HG02571 (cell line): ENCODE data around the gene TLE5.
"Not testable (repeated sequence)": the region's sequence is repeated elsewhere in the genome, so short reads cannot be mapped to it uniquely, and the experiment has no call there.

Source experiments
- ATAC-seq: cut with Tn5 transposase; IDR thresholded peaks from one replicate; pipeline ENCODE4 v1.9.1; 2021; ENCODE audit warnings: mild to moderate bottlenecking, moderate library complexity; ENCODE audit not compliant: unreplicated experiment

TLE5 gene

DNA sequence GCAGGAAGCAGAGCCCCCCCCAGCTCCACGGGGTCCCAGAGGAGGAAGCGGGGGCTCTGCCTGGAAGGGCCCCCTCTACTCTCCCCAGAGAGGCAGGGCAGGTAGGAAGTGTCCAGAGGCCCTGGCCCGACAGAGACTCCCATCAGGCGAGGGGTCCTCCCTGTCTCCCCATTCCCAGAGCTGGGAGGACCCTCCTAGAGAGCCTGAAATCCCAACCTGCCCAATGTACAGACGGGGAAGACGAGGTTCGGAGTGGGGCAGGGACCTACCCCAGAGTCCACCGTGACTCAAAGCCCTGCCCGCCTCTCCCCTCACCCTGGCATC lies 34.4 kb downstream of the TLE5 start:
- ATAC-seq: no peak

DNA sequence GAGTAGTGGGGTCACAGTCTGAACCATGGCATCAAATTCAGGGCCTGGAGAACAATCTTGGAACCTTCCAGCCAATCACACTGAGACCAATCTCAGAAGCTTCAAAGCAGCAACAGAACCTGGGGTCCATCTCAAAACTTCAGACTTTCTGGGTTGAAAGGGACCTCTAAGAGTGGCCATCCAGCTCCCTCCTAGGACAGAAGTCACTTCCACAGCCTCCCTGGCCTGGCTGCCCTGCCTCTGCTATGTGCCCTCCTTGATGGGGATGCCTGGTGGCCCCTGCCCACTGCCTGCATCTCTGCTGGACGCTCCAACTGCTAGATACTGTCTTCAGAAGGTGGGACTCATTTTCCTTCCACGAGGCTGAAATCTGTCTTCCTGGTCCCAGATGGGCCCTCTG lies 35.0 kb downstream of the TLE5 start:
- ATAC-seq: no peak

DNA sequence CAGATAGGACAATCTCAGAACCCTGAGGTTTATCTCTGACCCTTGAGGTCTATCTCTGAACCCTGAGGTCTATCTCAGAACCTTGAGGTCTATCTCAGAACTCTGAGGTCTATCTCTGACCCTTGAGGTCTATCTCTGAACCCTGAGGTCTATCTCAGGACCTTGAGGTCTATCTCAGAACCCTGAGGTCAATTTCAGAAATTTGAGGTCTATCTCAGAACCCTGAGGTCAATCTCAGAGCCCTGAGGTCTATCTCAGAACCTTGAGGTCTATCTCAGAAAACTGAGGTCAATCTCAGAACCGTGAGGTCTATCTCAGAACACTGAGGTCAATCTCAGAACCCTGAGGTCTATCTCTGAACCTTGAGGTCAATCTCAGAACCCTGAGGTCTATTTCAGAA lies 35.5 kb downstream of the TLE5 start:
- ATAC-seq: no peak

DNA sequence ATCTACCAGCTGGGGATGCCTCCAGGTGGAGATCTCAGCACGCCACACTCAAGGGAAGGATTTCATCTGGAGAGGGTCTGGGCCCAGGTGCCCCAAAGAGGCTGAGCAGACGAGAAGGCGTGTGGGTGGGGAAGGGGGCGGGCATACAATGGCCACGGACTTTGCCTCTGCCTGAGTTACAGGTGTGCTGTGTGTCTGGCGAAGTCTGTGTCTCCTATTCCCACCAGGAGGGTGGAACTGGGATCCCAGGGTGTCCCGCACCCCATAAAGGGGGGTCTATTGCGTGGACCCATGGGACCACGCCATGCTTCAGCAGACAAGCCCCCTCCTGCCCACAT lies 36.8 kb downstream of the TLE5 start:
- no peak for ATAC-seq

DNA sequence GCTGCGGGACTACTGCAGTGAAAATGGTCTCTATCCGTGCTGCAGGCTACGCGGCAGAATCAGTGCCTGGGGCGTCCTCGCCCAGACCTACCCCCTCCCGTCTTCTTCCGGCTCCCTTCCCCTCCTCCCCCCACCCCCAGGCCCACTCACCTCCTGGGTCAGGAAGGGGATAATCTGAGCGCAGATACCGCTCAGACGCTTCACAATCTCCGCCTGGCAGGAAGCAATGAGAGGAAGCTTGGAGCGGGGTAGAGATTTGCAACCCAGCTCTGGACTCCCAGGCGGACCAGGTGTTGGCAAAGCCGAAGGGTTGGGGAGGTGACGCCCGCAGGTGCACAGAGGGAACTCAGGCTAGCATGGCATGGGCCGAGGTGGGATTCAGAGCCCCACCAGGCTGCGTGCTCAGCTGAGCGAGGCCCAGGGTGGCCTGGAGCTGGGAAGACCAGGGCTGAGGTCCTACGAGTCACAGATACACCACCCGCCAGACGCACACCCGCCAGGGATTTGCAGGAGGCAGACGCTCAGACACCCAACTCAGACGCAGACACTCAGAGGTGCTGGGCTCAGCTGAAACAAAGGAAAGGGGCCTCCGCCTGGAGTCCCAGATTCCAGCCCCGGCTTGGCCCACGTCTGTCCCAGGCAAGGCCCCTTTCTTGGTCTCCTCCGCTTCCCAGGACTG lies 37.3 kb downstream of the TLE5 start:
- ATAC-seq: no peak

DNA sequence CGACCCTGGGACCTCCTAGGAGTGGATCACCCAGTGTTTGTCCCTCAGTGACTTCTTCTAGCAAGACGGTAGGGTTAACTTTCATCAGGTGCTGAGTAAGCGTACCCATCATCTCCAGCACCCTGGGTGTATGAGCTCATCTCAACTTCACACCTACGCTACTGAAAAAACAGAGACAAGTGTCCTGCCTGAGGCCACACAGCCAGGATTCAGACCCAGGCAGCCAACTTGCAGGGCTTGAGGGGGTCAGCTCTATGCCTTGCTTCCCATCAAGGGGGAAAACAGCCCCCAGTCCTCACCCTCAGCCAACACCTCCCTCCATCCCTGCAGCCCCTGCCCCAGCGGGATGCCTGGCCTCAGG lies 37.8 kb downstream of the TLE5 start:
- no peak for ATAC-seq

DNA sequence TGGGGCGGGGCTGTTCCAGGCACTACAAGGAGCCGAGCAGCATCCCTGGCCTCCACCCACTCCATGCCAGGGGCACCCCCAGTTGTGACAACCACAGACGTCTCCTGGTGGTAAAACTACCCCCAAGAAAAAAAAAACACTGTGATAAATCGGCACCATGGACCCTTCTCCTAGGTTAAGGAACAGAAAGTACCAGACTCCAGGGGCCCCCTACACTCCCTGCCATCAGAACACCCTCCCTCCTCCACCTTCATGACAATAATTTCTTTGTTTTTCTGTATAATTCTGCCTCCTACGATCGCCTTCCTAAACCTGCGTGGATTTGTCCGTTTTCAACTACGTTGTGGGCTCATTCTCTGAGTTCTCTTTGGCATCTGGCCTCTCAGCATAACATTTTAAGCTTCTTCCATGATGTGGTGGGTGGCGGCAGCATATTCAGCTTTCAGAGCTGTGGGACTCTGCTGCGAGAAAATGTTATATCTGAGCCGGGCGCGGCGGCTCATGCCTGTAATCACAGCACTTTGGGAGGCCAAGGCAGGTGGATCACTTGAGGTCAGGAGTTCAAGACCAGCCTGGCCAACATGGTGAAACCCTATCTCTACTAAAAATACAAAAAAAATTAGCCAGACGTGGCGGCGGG lies 41.9 kb downstream of the TLE5 start:
- ATAC-seq: no peak

DNA sequence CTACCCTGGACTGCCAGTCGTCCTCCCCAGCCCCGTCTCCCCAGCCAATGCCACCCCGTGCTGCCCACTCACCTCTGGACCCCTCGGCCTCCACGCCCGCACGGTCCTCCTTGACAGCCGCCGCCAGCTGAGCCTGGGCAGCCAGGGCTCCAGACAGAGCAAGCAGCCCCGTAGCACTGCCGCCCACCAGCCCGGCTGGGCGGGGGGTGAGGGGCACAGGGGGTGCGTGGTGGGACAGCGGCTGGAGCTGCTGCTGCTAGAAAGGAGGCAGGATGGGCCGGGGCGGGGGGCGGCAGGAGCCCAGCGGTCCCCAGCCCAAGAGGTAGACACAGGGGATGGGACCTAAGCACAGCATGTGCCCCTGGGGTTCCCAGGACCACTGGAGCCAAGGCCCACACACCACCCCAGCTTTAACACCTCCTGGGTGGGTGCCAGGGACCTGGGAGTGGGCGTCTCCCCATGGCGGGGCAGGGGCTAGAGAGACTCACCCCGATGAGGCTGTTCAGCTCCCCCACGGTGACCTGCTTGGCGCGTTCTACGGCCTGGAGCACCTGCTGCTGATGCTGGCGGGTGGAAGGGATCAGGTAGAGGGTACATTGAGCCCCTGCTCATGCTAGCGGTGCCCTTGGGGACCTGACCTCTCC lies 43.0 kb downstream of the TLE5 start:
- no peak for ATAC-seq

DNA sequence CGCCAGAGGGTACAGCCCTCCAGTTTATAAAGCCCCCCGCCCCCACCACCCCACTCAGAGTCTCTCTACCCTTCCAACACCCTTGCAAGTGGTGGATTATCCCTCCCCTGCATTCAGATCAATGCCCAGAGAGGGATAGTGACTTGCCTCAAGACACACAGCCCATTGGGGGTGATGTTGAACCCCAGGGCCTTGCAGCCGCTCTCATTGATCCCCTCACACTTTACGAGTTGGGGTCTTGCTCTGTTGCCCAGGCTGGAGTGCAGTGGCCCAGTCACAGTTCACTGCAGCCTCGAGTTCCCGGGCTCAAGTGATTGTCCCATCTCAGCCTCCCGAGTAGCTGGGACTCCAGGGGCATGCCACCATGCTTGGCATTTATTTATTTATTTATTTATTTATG lies 44.4 kb downstream of the TLE5 start:
- no peak for ATAC-seq

DNA sequence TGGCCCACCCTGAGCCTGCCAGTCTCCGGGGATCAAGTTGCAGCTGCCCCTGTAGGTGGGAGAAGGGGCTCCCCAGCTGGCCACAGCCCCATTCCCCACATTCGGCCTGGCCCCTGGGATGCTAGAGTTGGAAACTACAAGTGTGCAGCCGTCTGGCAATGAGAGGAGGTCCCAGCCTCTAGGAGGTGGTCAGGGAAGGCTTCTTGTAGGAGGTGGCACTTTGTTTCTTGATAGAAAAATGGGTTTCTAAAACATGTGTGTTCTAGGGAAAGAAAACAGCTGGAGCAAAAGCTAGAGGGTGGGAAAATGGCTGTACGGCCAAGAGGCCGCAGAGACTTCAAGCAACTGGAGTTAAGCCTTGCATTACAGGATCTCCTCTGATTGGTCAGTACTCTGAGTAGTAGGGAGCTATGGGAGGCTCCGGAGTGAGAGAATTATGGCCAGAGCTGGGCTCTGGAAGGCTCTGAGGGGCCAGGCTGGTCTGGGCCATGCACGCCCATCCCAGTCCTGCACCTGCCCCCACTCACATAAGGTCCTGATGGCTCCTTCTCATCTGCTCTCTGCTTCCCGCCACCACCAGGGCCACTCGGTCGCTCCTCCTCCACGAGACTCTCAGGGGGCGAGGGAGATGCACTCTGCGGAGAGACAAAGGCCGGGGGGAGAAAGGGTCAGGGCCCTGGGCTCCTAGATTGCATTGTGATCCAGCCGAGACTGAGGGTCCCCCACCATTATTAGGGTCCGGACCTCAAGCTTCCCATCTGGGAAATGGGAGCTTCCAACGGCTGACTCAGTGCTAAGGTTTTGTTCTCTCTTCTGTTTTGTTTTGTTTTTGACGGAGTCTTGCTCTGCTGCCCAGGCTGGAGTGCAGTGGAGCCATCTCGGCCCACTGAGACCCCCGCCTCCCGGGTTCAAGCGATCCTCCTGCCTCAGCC lies 46.9 kb downstream of the TLE5 start:
- no peak for ATAC-seq

DNA sequence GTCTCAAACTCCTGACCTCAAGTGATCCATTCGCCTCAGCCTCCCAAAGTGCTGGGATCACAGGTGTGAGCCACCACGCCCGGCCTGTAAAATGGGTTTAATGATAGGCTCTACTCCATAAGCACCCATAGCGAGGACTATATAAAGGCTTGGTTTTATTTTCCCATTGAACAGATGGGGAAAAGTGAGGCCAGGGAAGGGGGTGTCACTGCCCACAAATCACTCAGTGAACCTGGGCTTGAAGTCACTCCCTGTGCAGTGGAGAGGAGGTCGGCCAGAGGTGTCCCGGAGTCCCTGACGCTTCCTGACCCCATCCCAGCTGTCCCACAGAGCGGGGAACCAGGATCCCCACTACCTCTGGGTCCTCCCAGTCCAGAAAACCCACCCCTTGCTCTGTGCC lies 48.2 kb downstream of the TLE5 start:
- ATAC-seq: no peak

DNA sequence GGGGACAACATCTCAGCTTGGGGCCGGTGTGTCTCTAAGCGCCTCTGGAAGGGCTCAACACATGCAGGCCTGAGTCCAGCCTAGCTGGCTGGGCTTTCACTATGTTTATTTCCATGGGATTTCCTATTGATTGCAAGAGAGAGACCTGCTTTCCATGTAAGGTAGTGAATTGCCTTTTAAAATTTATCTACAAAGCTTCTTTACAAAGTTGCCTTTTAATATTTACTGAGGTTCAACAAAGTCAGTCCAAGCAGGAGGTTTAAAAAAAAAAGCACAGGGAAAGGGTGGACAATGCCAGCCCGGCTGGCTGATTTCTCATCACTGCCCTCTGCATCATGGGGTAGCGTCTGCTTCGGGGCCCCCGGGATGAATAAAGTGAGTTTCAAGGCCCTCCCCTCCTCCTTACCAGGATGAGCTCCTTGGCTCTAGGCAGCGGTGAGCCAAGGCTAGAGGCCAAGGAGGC lies 49.0 kb downstream of the TLE5 start:
- ATAC-seq: no peak

DNA sequence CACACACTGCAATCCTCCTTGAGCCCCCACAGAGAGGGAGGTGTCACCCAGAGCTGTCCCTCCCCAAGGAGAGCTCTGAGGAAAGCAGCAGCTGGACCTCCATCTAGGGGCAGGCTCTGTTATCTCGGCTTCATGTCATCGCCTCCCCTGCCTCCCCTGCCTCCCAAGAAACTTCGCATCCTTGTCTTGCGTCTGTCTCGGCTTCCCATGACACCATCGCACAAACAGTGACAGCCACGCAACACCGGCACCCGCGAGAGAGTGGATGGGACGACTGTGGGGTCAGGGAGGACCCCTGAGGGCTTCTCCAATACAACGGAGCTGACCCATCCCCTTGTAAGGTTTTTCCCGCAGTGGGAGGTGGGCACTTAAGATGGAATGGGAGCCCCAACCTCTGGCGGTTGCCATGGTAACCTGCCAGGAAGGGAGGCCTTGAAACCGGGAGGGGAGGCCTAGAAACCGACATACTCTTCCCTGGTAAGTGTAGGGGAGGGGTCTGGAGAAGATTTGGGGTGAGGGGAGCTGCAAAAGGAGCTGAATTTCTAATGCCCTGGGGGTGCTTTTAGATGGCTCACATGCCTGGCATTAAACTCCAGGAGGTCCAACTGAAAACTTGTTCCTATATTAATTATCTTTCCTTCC lies 49.6 kb downstream of the TLE5 start:
- no peak for ATAC-seq

DNA sequence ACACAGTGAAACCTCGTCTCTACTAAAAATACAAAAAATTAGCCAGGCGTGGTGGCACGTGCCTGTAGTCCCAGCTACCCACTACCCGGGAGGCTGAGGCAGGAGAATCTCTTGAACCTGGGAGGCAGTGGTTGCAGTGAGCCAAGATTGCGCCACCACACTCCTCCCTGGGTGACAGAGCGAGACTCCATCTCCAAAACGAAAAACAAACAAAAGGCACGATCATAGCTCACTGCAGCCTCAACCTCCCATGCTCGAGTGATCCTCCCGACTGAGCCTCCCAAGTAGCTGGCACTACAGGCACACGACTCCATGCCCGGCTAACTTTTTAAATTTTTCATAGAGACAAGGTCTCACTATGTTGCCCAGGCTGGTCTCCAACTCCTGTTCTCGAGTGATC lies 50.2 kb downstream of the TLE5 start:
- not testable (repeated sequence) for ATAC-seq

DNA sequence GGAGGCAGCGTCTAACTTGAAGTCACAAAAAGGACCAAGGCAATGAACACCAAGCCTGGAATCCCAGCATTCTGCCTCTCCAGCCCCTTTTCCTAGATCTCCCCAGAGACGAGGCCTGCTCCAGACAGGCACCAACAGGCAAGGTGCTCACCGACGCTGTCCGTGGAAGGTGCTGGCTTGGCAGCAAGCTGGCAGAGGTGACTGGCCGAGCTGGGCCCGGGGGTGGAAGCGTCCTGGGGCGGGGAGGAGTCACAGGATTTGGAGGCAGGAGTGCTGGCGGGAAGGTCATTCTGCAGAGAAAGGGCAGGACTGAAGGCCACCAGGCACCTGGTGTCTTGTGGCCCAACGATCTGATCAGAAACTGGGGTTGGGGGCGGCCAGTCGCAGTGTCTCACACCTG lies 51.4 kb downstream of the TLE5 start:
- no peak for ATAC-seq

DNA sequence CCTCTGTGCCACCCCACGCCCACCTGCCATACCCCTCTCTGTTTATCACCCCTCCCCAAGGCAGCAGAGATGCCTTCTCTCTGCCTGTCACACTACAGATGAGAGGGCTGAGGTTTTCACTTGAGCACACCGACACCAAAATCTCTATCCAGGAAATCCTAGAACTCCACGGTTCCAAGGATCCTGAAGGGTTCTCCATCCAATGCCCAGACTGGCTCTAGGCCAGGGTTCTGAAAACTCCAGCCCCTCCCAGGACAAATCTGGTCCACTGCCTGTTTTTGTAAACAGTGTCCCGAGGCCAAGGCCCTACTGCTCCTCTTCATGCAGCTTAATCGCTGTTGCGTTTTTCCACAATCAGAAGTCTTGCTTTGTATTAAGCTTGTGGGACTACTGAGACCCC lies 53.3 kb downstream of the TLE5 start:
- no peak for ATAC-seq

DNA sequence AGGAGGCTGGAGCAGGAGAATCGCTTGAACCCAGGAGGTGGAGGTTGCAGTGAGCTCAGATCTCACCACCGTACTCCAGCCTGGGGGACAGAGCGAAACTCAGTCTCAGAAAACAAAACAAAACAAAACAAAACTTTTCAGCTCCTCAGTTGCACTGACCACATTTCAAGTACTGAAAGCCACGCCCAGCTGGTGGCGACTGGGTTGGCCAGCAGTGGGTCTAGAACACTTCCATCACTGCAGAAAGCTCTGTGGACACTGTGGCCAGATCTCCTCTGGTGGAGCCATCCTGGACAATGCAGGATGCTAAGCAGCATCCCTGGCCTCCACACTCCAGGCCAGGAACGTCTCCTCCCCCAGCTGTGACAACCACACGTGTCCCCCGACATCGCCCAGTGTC lies 54.3 kb downstream of the TLE5 start:
- ATAC-seq: no peak

DNA sequence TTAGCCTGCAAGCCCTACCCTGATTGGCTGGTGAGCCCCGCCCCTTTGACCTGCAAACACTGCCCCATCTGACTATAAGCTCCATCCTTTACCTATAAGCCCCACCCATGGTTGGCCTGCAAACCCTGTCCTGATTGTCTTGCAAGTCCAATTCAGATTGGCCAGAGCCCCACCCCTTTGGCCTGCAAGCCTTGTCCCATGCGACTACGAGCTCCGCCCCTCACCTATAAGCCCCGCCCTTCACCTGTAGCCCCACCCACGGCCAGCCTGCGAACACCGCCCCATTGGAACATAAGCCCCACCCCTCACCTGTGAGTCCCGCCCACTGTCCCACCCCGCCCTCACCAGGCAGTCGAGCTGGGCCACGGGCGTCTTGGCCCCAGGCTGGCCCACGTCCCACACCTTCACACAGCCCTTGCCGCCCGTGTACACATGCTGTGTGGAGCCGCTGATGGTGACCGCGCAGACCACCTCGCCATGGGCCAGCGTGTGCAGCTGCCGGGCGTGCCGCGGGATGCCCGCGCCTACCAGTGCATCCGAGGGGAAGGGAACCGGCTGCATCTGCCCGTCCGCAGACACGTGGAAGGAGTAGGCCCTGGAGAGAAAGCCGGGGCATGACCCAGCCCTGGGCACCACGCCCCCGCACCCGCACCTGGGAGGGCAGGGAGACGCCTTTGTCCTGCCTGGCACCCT lies 56.1 kb downstream of the TLE5 start:
- ATAC-seq: no peak

DNA sequence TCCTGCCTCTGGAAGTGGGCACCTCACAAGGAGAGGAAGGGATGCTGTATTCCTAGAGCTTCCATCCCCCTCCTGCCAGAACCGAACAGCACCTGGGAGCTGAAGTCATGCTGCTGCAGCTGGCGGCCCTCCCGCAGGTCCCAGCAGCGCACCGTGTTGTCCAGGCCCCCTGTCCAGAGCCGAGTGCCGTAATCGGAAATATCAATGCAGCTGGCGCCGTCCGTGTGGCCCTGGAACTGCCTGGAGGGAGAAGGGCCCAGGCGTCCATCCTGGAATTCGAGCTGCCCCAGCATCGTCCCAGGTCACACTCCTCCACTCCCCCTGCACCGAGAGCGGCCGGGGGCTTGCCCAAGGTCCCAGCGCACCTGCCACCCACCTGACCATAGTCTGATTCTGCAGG lies 57.0 kb downstream of the TLE5 start:
- ATAC-seq: no peak

DNA sequence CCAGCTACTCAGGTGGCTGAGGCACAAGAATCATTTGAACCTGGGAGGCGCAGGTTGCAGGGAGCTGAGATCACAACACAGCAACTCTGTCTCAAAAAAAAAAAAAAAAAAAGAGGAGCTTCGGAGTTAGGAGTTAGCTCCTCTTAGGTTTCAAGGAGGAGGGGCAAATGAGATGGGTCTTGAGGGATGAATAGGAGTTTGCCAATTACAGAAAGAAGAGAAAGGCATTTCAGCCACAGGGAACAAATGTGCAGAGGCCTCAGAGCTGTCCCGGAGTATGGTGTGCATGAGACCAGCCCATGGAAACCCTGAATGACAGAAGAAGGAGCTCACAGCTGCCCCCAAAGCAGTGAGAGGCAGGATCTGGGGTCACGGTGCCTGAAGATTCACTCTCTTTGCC lies 57.8 kb downstream of the TLE5 start:
- no peak for ATAC-seq

DNA sequence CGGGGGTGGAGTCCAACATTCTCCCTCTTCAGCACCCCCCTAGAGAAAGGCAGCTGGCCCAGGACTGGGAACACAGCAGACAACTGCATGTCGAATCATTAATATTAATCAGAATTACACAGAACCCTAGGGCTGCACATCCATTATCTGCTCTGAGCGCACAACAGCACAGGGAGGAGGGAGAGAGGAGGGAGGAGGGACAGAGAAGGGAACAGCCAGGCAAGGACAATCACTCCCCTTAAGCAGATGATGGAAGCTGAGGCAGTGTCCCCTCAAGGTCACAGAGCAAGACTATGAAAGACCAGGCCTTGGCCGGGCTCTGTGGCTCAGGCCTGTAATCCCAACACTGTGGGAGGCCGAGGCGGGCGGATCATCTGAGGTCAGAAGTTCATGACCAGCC lies 59.2 kb downstream of the TLE5 start:
- ATAC-seq: no peak
